Naive B cell (primary cell): ENCODE results near the gene CARMIL1. TPM values are rescaled to one million over a fixed set of nuclear protein-coding genes. Genes with fewer than 3 reads are reported as not detected.
"Not testable (repeated sequence)": the region's sequence is repeated elsewhere in the genome, so short reads cannot be mapped to it uniquely, and the experiment has no call there.

ENCODE experiments used
- ATAC-seq, 2 donors: fragments of 150-1000 bp; cut with Tn5 transposase; 2 replicates each; pipeline ENCODE4 v1.10.0; 2021; ENCODE audit warnings: low read depth in 2 of 2, mild to moderate bottlenecking in 2 of 2, moderate library complexity in 2 of 2
- DNase-seq: peaks from one replicate; pipeline ENCODE4 v3.0.0; 2022
- H3K27ac Mint-ChIP-seq, 6 donors: one replicate each; pipeline ENCODE4 v1.8.0; 2020 to 2022; ENCODE audit warnings: mild to moderate bottlenecking in 6 of 6, mixed read lengths in 6 of 6, moderate library complexity in 5 of 6, inconsistent platforms in 2 of 6
- H3K27me3 Mint-ChIP-seq, 3 donors: one replicate each; pipeline ENCODE4 v1.8.0; 2021 to 2022; ENCODE audit warnings: mixed read lengths in 3 of 3, mild to moderate bottlenecking in 1 of 3
- H3K36me3 Mint-ChIP-seq, 2 donors: one replicate each; pipeline ENCODE4 v1.8.0; 2020 to 2022; ENCODE audit warnings: mixed read lengths in 2 of 2, inconsistent platforms in 1 of 2, mild to moderate bottlenecking in 1 of 2
- H3K4me1 Mint-ChIP-seq, 3 donors: one replicate each; pipeline ENCODE4 v1.8.0; 2020 to 2022; ENCODE audit warnings: mixed read lengths in 3 of 3, inconsistent platforms in 1 of 3, mild to moderate bottlenecking in 1 of 3, moderate library complexity in 1 of 3
- H3K4me3 Mint-ChIP-seq, 8 donors: one replicate each; pipeline ENCODE4 v1.8.0; 2020 to 2022; ENCODE audit warnings: mild to moderate bottlenecking in 8 of 8, mixed read lengths in 8 of 8, moderate library complexity in 8 of 8, inconsistent platforms in 2 of 8
- H3K9me3 Mint-ChIP-seq, 7 donors: one replicate each; pipeline ENCODE4 v1.8.0; 2020 to 2022; ENCODE audit warnings: mixed read lengths in 7 of 7, mild to moderate bottlenecking in 5 of 7, inconsistent platforms in 2 of 7, moderate library complexity in 1 of 7
- polyA plus RNA-seq, 6 donors: library from polyadenylated mRNA; unstranded; fragments of 300-500 nt; fragmentation: Illumina TruSeq; gene quantifications; one replicate each; pipeline ENCODE4 v1.2.3, GENCODE V29; 2021; ENCODE audit warnings: low read depth in 6 of 6

The CARMIL1 gene
- polyA plus RNA-seq, 6 donors from 2014 or later: 0.39 to 7.3 (median 6.3) TPM; not detected in 1

GRCh38 chr6:25583099-25583498 is 303.9 kb downstream of the CARMIL1 start:
- no peak overlapping the region for H3K4me3 Mint-ChIP-seq
- no peak overlapping the region for H3K27ac Mint-ChIP-seq
- ATAC-seq (no peak), DNase-seq (no peak)
- H3K27me3 Mint-ChIP-seq: no peaks in the 10 kb centered on the region
- no peaks in the 10 kb centered on the region for H3K9me3 Mint-ChIP-seq
- peaks cover 0 to 10% of the 10 kb centered on the region in 2 donors for H3K36me3 Mint-ChIP-seq
- H3K4me1 Mint-ChIP-seq: peaks cover 3 to 7% (median 5%) of the 10 kb centered on the region in 3 donors

- peaks cover 0 to 10% of the 10 kb centered on the region in 2 donors for H3K36me3 Mint-ChIP-seq
- peaks cover 3 to 7% (median 5%) of the 10 kb centered on the region in 3 donors for H3K4me1 Mint-ChIP-seq
- no peak overlapping the region for H3K4me3 Mint-ChIP-seq
- ATAC-seq (no peak), DNase-seq (no peak)
- no peaks in the 10 kb centered on the region for H3K27me3 Mint-ChIP-seq
- H3K27ac Mint-ChIP-seq: no peak overlapping the region
- H3K9me3 Mint-ChIP-seq: no peaks in the 10 kb centered on the region
These were observed 304.7 kb downstream of the CARMIL1 start for GRCh38 chr6:25583906-25584305.

- Mint-ChIP-seq H3K4me1 (peaks cover 0 to 1% (median under 1%) of the 10 kb centered on the region in 3 donors), H3K9me3 (no peaks in the 10 kb centered on the region), H3K36me3 (peaks cover 0 to 10% of the 10 kb centered on the region in 2 donors), H3K4me3 (no peak overlapping the region), H3K27me3 (no peaks in the 10 kb centered on the region), H3K27ac (no peak overlapping the region)
- DNase-seq (no peak), ATAC-seq (no peak)
These were observed 306.1 kb downstream of the CARMIL1 start for GRCh38 chr6:25585225-25585624.

- not testable (repeated sequence) for DNase-seq, ATAC-seq, H3K27me3 Mint-ChIP-seq, H3K4me1 Mint-ChIP-seq, H3K27ac Mint-ChIP-seq, H3K9me3 Mint-ChIP-seq, H3K4me3 Mint-ChIP-seq
- H3K36me3 Mint-ChIP-seq: peaks cover 0 to 10% of the 10 kb centered on the region in 2 donors
These were observed 306.9 kb downstream of the CARMIL1 start for GRCh38 chr6:25586119-25586518.

- Mint-ChIP-seq H3K9me3 (no peaks in the 10 kb centered on the region), H3K27me3 (no peaks in the 10 kb centered on the region), H3K4me3 (no peak overlapping the region), H3K4me1 (no peaks in the 10 kb centered on the region), H3K27ac (no peak overlapping the region), H3K36me3 (peaks cover 0 to 9% of the 10 kb centered on the region in 2 donors)
- ATAC-seq (no peak), DNase-seq (no peak)
These were observed 307.8 kb downstream of the CARMIL1 start for GRCh38 chr6:25586927-25587326.

- Mint-ChIP-seq H3K27me3 (no peaks in the 10 kb centered on the region), H3K4me1 (no peaks in the 10 kb centered on the region), H3K27ac (no peak overlapping the region), H3K36me3 (no peaks in the 10 kb centered on the region), H3K9me3 (no peaks in the 10 kb centered on the region), H3K4me3 (no peak overlapping the region)
- DNase-seq (no peak), ATAC-seq (no peak)
These were observed 311.8 kb downstream of the CARMIL1 start for GRCh38 chr6:25590986-25591385.

GRCh38 chr6:25596928-25597818 is 318.0 kb downstream of the CARMIL1 start:
- peaks cover 7% of the 10 kb centered on the region in 2 donors for H3K36me3 Mint-ChIP-seq
- H3K4me1 Mint-ChIP-seq: no peaks in the 10 kb centered on the region
- no peaks in the 10 kb centered on the region for H3K9me3 Mint-ChIP-seq
- ATAC-seq: no peak
- H3K4me3 Mint-ChIP-seq: no peak overlapping the region
- DNase-seq: no peak
- H3K27me3 Mint-ChIP-seq: peaks cover 0 to 8% (median 0%) of the 10 kb centered on the region in 3 donors
- H3K27ac Mint-ChIP-seq: peak overlapping the region in 3 of 6 donors; percentile 25 to 86 (median 56)

GRCh38 chr6:25599516-25600085 is 320.4 kb downstream of the CARMIL1 start:
- H3K4me3 Mint-ChIP-seq: no peak overlapping the region
- peaks cover 7% of the 10 kb centered on the region in 2 donors for H3K36me3 Mint-ChIP-seq
- no peaks in the 10 kb centered on the region for H3K4me1 Mint-ChIP-seq
- peaks cover 0 to 8% (median 0%) of the 10 kb centered on the region in 3 donors for H3K27me3 Mint-ChIP-seq
- H3K9me3 Mint-ChIP-seq: no peaks in the 10 kb centered on the region
- DNase-seq (no peak), ATAC-seq (no peak)
- H3K27ac Mint-ChIP-seq: peak overlapping the region in 1 of 6 donors; percentile 43

GRCh38 chr6:25601800-25602673 is 322.9 kb downstream of the CARMIL1 start:
- H3K27ac Mint-ChIP-seq: no peak overlapping the region
- no peak for ATAC-seq
- H3K27me3 Mint-ChIP-seq: peaks cover 0 to 8% (median 0%) of the 10 kb centered on the region in 3 donors
- H3K36me3 Mint-ChIP-seq: peaks cover 7% of the 10 kb centered on the region in 2 donors
- no peaks in the 10 kb centered on the region for H3K9me3 Mint-ChIP-seq
- H3K4me3 Mint-ChIP-seq: no peak overlapping the region
- peak; percentile 29 for DNase-seq
- no peaks in the 10 kb centered on the region for H3K4me1 Mint-ChIP-seq

- DNase-seq (no peak), ATAC-seq (no peak)
- peaks cover 7% of the 10 kb centered on the region in 2 donors for H3K36me3 Mint-ChIP-seq
These were observed 323.5 kb downstream of the CARMIL1 start for GRCh38 chr6:25602674-25602982.

GRCh38 chr6:25603251-25603650 is 324.1 kb downstream of the CARMIL1 start:
- Mint-ChIP-seq H3K9me3 (no peaks in the 10 kb centered on the region), H3K27me3 (peaks cover 0 to 8% (median 0%) of the 10 kb centered on the region in 3 donors), H3K4me3 (no peak overlapping the region), H3K36me3 (peaks cover 7% of the 10 kb centered on the region in 2 donors), H3K27ac (no peak overlapping the region), H3K4me1 (no peaks in the 10 kb centered on the region)
- DNase-seq (no peak), ATAC-seq (no peak)

More at GRCh38 chr6:25602674-25602982, 323.5 kb downstream of the CARMIL1 start:
- Mint-ChIP-seq H3K9me3 (no peaks in the 10 kb centered on the region), H3K4me3 (no peak overlapping the region), H3K27ac (no peak overlapping the region), H3K4me1 (no peaks in the 10 kb centered on the region), H3K27me3 (peaks cover 0 to 8% (median 0%) of the 10 kb centered on the region in 3 donors)

GRCh38 chr6:25606151-25606550 is 327.0 kb downstream of the CARMIL1 start:
- Mint-ChIP-seq H3K4me1 (no peaks in the 10 kb centered on the region), H3K9me3 (no peaks in the 10 kb centered on the region), H3K27ac (peak overlapping the region in 1 of 6 donors; percentile 57), H3K4me3 (no peak overlapping the region), H3K36me3 (no peaks in the 10 kb centered on the region), H3K27me3 (peaks cover 0 to 6% (median 0%) of the 10 kb centered on the region in 3 donors)
- ATAC-seq (no peak), DNase-seq (no peak)

- peaks cover 0 to 6% (median 0%) of the 10 kb centered on the region in 3 donors for H3K27me3 Mint-ChIP-seq
These were observed 329.5 kb downstream of the CARMIL1 start for GRCh38 chr6:25608558-25609174.

More at GRCh38 chr6:25608558-25609174, 329.5 kb downstream of the CARMIL1 start:
- no peak overlapping the region for H3K4me3 Mint-ChIP-seq
- ATAC-seq: no peak
- peaks cover 0 to 3% (median 0%) of the 10 kb centered on the region in 3 donors for H3K4me1 Mint-ChIP-seq
- no peaks in the 10 kb centered on the region for H3K9me3 Mint-ChIP-seq
- no peak for DNase-seq
- H3K27ac Mint-ChIP-seq: no peak overlapping the region
- H3K36me3 Mint-ChIP-seq: peaks cover 9 to 10% of the 10 kb centered on the region in 2 donors
